ENCODE data around the gene CSNK1A1. TPM values are rescaled to one million over a fixed set of nuclear protein-coding genes. Genes with fewer than 3 reads are reported as not detected.
"Not testable (repeated sequence)": the region's sequence is repeated elsewhere in the genome, so short reads cannot be mapped to it uniquely, and the experiment has no call there.

CSNK1A1 gene
- total and polyA plus RNA-seq, 3 experiments from 2014 or later = 118 to 187 (median 177) TPM

- Histone ChIP-seq H3K36me3 (ENCODE audit: insufficient read depth, low read length) (peaks cover 11% of the 10 kb centered on the region), H3K4me3 (ENCODE audit: low read length) (no peak overlapping the region), H3K27me3 (ENCODE audit: insufficient read depth, low read length, poor library complexity, severe bottlenecking) (no peaks in the 10 kb centered on the region), H3K4me1 (ENCODE audit: insufficient read depth, low read length) (peaks cover 62% of the 10 kb centered on the region), H3K9me3 (ENCODE audit: low read length) (no peaks in the 10 kb centered on the region), H3K27ac (ENCODE audit: low read depth, low read length) (no peak overlapping the region)
- no peaks in the 10 kb centered on the region for H3K27me3 Mint-ChIP-seq
- peaks cover 62 to 85% (median 78%) of the 10 kb centered on the region in 3 donors for H3K4me1 Mint-ChIP-seq
- peak overlapping the region in 7 of 8 donors; percentile 9 to 79 (median 55) for H3K27ac Mint-ChIP-seq
- no peak for DNase-seq
- POLR2A ChIA-PET = no interaction called here
- peak overlapping the region in 6 of 7 donors; percentile 3 to 74 (median 54) for H3K4me3 Mint-ChIP-seq
- CTCF ChIA-PET = interaction anchor here (1.7 kb wide), 1 partner anchor 11 kb away, joined by 13 read pairs; the partner anchor contains the start of gene CSNK1A1
- peaks cover 5 to 59% (median 15%) of the 10 kb centered on the region in 3 donors for H3K36me3 Mint-ChIP-seq
- no peaks in the 10 kb centered on the region for H3K9me3 Mint-ChIP-seq
Measured at GRCh38 chr5:149540089-149540488, 11.2 kb downstream of the CSNK1A1 start.

- H3K36me3 ChIP-seq (ENCODE audit: insufficient read depth, low read length) = no peaks in the 10 kb centered on the region
- CTCF ChIA-PET = no interaction called here
- H3K9me3 ChIP-seq (ENCODE audit: low read length) = no peaks in the 10 kb centered on the region
- Mint-ChIP-seq H3K4me1 (peaks cover 66 to 86% (median 80%) of the 10 kb centered on the region in 3 donors), H3K36me3 (peaks cover 5 to 56% (median 18%) of the 10 kb centered on the region in 3 donors), H3K9me3 (no peaks in the 10 kb centered on the region), H3K4me3 (peak overlapping the region in 4 of 7 donors; percentile 23 to 63 (median 40)), H3K27ac (peak overlapping the region in 5 of 8 donors; percentile 2 to 82 (median 32)), H3K27me3 (no peaks in the 10 kb centered on the region)
- H3K4me3 ChIP-seq (ENCODE audit: low read length) = no peak overlapping the region
- no peaks in the 10 kb centered on the region for H3K27me3 ChIP-seq (ENCODE audit: insufficient read depth, low read length, poor library complexity, severe bottlenecking)
- peaks cover 60% of the 10 kb centered on the region for H3K4me1 ChIP-seq (ENCODE audit: insufficient read depth, low read length)
- POLR2A ChIA-PET = no interaction called here
- no peak overlapping the region for H3K27ac ChIP-seq (ENCODE audit: low read depth, low read length)
- no peak for DNase-seq
Measured at GRCh38 chr5:149537374-149537975, 13.8 kb downstream of the CSNK1A1 start.

GRCh38 chr5:149535787-149536186, 15.5 kb downstream of the CSNK1A1 start:
- H3K9me3 Mint-ChIP-seq; DNase-seq; H3K27me3 Mint-ChIP-seq; H3K36me3 ChIP-seq (ENCODE audit: insufficient read depth, low read length); H3K9me3 ChIP-seq (ENCODE audit: low read length); H3K27ac ChIP-seq (ENCODE audit: low read depth, low read length); H3K27me3 ChIP-seq (ENCODE audit: insufficient read depth, low read length, poor library complexity, severe bottlenecking); POLR2A ChIA-PET; H3K4me3 ChIP-seq (ENCODE audit: low read length): not testable (repeated sequence)
- H3K4me1 ChIP-seq (ENCODE audit: insufficient read depth, low read length) = peaks cover 75% of the 10 kb centered on the region
- H3K4me3 Mint-ChIP-seq = peak overlapping the region in 3 of 7 donors; percentile 23 to 51 (median 32)
- H3K27ac Mint-ChIP-seq = peak overlapping the region in 4 of 8 donors; percentile 5 to 82 (median 33)
- peaks cover 5 to 57% (median 16%) of the 10 kb centered on the region in 3 donors for H3K36me3 Mint-ChIP-seq
- CTCF ChIA-PET = interaction anchor here (0.7 kb wide), 1 partner anchor 14 kb away, joined by 3 read pairs; no protein-coding TSS in a partner anchor
- H3K4me1 Mint-ChIP-seq = peaks cover 67 to 91% (median 83%) of the 10 kb centered on the region in 3 donors

DNA sequence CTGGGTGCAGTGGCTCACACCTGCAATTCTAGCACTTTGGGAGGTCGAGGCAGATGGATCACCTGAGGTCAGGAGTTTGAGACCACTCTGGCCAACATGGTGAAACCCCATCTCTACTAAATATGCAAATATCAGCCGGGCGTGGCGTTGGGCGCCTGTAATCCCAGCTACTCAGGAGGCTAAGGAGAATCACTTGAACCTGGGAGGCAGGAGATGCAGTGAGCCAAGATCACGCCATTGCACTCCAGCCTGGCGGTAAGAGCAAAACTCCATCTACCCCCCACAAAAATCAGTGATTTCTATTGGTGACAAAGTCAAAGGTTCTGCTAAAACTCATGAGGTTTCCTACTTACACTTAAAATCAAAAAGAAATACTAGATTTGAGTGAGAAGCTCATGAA, 18.8 kb downstream of the CSNK1A1 start:
- no peak overlapping the region for H3K27ac ChIP-seq (ENCODE audit: low read depth, low read length)
- H3K4me1 ChIP-seq (ENCODE audit: insufficient read depth, low read length) = peaks cover 87% of the 10 kb centered on the region
- POLR2A ChIA-PET = interaction anchor here (0.6 kb wide), 1 partner anchor 172 kb away, joined by 3 read pairs; no protein-coding TSS in a partner anchor
- Mint-ChIP-seq H3K27me3 (no peaks in the 10 kb centered on the region), H3K36me3 (peaks cover 1 to 48% (median 11%) of the 10 kb centered on the region in 3 donors), H3K9me3 (no peaks in the 10 kb centered on the region), H3K27ac (peak overlapping the region in 1 of 8 donors; percentile 66), H3K4me3 (peak overlapping the region in 1 of 7 donors; percentile 17), H3K4me1 (peaks cover 76 to 98% (median 93%) of the 10 kb centered on the region in 3 donors)
- DNase-seq = no peak
- CTCF ChIA-PET = no interaction called here
- H3K9me3 ChIP-seq (ENCODE audit: low read length) = no peaks in the 10 kb centered on the region
- no peak overlapping the region for H3K4me3 ChIP-seq (ENCODE audit: low read length)
- H3K36me3 ChIP-seq (ENCODE audit: insufficient read depth, low read length) = no peaks in the 10 kb centered on the region
- H3K27me3 ChIP-seq (ENCODE audit: insufficient read depth, low read length, poor library complexity, severe bottlenecking) = no peaks in the 10 kb centered on the region

DNA sequence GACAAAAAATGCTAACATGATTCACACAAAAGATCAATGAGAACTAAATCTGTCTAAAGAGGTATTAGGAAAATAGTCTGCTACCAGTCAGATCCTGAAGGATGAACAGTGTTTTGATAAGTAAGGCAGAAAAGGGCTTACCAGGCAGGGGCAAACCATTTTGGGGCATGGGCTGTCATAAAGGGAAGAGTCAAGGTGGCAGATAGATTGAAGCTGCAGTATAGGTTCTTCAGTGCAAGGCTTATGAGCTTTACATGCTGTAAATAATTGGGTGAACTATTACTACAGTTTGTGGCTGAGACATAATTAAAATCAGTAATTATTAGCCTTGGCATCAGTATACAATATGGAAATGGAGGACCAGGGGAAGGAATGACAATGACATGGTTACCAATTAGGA, 21.8 kb downstream of the CSNK1A1 start:
- Mint-ChIP-seq H3K4me1 (peaks cover 80 to 98% (median 93%) of the 10 kb centered on the region in 3 donors), H3K36me3 (peaks cover 0 to 40% (median 8%) of the 10 kb centered on the region in 3 donors), H3K27me3 (no peaks in the 10 kb centered on the region), H3K27ac (peak overlapping the region in 5 of 8 donors; percentile 25 to 80 (median 31)), H3K9me3 (no peaks in the 10 kb centered on the region), H3K4me3 (peak overlapping the region in 4 of 7 donors; percentile 0 to 60 (median 40))
- ChIA-PET POLR2A (no interaction called here), CTCF (no interaction called here)
- no peak for DNase-seq
- Histone ChIP-seq H3K27ac (ENCODE audit: low read depth, low read length) (no peak overlapping the region), H3K4me3 (ENCODE audit: low read length) (no peak overlapping the region), H3K36me3 (ENCODE audit: insufficient read depth, low read length) (peaks cover 3% of the 10 kb centered on the region), H3K27me3 (ENCODE audit: insufficient read depth, low read length, poor library complexity, severe bottlenecking) (no peaks in the 10 kb centered on the region), H3K9me3 (ENCODE audit: low read length) (no peaks in the 10 kb centered on the region), H3K4me1 (ENCODE audit: insufficient read depth, low read length) (peaks cover 88% of the 10 kb centered on the region)

GRCh38 chr5:149528281-149529060, 22.8 kb downstream of the CSNK1A1 start:
- Mint-ChIP-seq H3K4me1 (peaks cover 81 to 99% (median 95%) of the 10 kb centered on the region in 3 donors), H3K4me3 (peak overlapping the region in 6 of 7 donors; percentile 10 to 49 (median 18)), H3K27ac (peak overlapping the region in 5 of 8 donors; percentile 1 to 61 (median 23)), H3K36me3 (peaks cover 0 to 44% (median 12%) of the 10 kb centered on the region in 3 donors), H3K9me3 (no peaks in the 10 kb centered on the region), H3K27me3 (no peaks in the 10 kb centered on the region)
- POLR2A ChIA-PET = no interaction called here
- CTCF ChIA-PET = interaction anchor here (0.6 to 1.7 kb wide), 2 partner anchors 13 to 15 kb away, joined by 4 read pairs; no protein-coding TSS in a partner anchor
- H3K4me3 ChIP-seq (ENCODE audit: low read length) = no peak overlapping the region
- no peaks in the 10 kb centered on the region for H3K27me3 ChIP-seq (ENCODE audit: insufficient read depth, low read length, poor library complexity, severe bottlenecking)
- DNase-seq = no peak
- H3K9me3 ChIP-seq (ENCODE audit: low read length) = no peaks in the 10 kb centered on the region
- H3K27ac ChIP-seq (ENCODE audit: low read depth, low read length) = no peak overlapping the region
- H3K36me3 ChIP-seq (ENCODE audit: insufficient read depth, low read length) = peaks cover 4% of the 10 kb centered on the region
- H3K4me1 ChIP-seq (ENCODE audit: insufficient read depth, low read length) = peaks cover 86% of the 10 kb centered on the region

DNA sequence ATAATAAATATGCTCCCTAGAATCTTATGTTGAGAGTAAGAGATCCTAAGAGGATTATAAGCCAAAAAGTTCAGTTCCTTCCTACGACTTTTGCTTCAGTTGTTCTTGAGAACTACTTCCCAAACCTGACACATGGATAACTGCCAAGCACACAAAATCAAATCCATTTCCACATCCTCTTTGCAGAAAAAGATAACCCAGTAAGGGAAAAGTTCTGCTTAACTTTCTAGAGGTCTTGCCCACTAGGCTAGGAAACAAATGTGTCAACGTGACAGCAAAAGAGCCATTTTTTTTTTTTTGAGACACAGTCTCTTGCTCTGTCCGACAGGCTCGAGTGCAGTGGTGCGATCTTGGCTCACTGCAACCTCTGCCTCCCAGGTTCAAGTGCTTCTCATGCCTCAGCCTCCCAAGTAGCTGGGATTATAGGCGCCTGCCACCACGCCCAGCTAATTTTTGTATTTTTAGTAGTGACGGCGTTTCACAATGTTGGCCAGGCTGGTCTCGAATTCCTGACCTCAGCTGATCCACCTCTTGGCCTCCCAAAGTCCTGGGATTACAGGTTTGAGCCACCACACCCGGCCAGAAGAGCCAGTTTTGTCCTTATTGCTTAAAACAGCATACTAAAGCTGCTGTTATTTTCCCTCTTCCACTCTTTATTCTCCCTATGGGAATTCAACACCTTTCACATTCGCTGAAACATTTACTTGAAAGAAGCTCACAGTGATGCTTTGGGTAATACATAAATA, 24.2 kb downstream of the CSNK1A1 start:
- no peak overlapping the region for H3K27ac ChIP-seq (ENCODE audit: low read depth, low read length)
- Mint-ChIP-seq H3K27ac (peak overlapping the region in 7 of 8 donors; percentile 7 to 77 (median 40)), H3K27me3 (no peaks in the 10 kb centered on the region), H3K4me3 (peak overlapping the region in 5 of 7 donors; percentile 15 to 49 (median 23)), H3K36me3 (peaks cover 0 to 48% (median 8%) of the 10 kb centered on the region in 3 donors), H3K9me3 (no peaks in the 10 kb centered on the region), H3K4me1 (peaks cover 77 to 99% (median 91%) of the 10 kb centered on the region in 3 donors)
- ChIA-PET CTCF (interaction anchor here (0.8 to 1.7 kb wide), 2 partner anchors 8 to 16 kb away, joined by 3 to 4 read pairs; no protein-coding TSS in a partner anchor), POLR2A (no interaction called here)
- H3K9me3 ChIP-seq (ENCODE audit: low read length) = no peaks in the 10 kb centered on the region
- no peaks in the 10 kb centered on the region for H3K27me3 ChIP-seq (ENCODE audit: insufficient read depth, low read length, poor library complexity, severe bottlenecking)
- H3K4me3 ChIP-seq (ENCODE audit: low read length) = no peak overlapping the region
- H3K4me1 ChIP-seq (ENCODE audit: insufficient read depth, low read length) = peaks cover 85% of the 10 kb centered on the region
- peaks cover 4% of the 10 kb centered on the region for H3K36me3 ChIP-seq (ENCODE audit: insufficient read depth, low read length)
- DNase-seq = no peak

Data from CD8-positive, alpha-beta memory T cell (primary cell).